NCI-H460 (cell line): ENCODE measurements around the gene AKR1C1. TPM values are rescaled to one million over a fixed set of nuclear protein-coding genes. Genes with fewer than 3 reads are reported as not detected.
"Not testable (repeated sequence)": the region's sequence is repeated elsewhere in the genome, so short reads cannot be mapped to it uniquely, and the experiment has no call there.

ENCODE experiments used
- DNase-seq: peaks from one replicate; pipeline ENCODE4 v3.0.0-alpha.2; 2016; ENCODE audit warnings: low read depth; ENCODE audit errors: extremely low read depth
- small RNA-seq, 2 experiments: library from RNA; depleted of rRNA; stranded (forward); fragments of <200 nt; gene quantifications; one replicate each; pipeline ENCODE3, GENCODE V24; 2014
- total RNA-seq: library from RNA; depleted of rRNA; stranded (reverse); fragments of >200 nt; shearing (Covaris generic); gene quantifications from 2 replicates; pipeline ENCODE4 v1.2.3, GENCODE V29; 2014; rRNA removed

AKR1C1 gene
- total RNA-seq, 1 experiment from 2014 or later: 1,182 TPM

DNA sequence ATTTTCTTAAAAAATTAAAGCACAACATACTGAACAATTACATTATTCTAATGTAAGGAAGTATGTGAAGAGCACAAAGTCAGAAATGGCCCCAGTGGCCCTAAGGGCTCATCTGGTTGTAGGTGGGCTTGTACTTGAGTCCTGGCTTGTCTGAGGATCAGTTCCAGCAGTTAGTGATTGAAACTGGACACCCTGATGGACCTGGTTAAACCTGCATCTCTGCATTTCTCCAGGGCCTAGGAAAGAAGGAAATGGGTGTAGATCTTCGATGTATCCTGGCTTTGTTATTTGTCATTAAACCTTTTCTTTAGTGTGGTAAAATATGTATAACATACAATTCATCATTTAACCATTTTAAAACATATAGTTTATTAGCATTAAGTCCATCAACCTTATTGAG is 50.2 kb downstream of the AKR1C1 start:
- DNase-seq: no peak

GRCh38 chr10:5014200-5014910 is 51.1 kb downstream of the AKR1C1 start:
- DNase-seq: not testable (repeated sequence)

GRCh38 chr10:5014936-5015335 is 51.7 kb downstream of the AKR1C1 start:
- DNase-seq: no peak

GRCh38 chr10:5018134-5018533 is 54.9 kb downstream of the AKR1C1 start:
- DNase-seq: no peak

- DNase-seq: peak; percentile 72
Observed at GRCh38 chr10:5018671-5019277, 55.6 kb downstream of the AKR1C1 start.

DNA sequence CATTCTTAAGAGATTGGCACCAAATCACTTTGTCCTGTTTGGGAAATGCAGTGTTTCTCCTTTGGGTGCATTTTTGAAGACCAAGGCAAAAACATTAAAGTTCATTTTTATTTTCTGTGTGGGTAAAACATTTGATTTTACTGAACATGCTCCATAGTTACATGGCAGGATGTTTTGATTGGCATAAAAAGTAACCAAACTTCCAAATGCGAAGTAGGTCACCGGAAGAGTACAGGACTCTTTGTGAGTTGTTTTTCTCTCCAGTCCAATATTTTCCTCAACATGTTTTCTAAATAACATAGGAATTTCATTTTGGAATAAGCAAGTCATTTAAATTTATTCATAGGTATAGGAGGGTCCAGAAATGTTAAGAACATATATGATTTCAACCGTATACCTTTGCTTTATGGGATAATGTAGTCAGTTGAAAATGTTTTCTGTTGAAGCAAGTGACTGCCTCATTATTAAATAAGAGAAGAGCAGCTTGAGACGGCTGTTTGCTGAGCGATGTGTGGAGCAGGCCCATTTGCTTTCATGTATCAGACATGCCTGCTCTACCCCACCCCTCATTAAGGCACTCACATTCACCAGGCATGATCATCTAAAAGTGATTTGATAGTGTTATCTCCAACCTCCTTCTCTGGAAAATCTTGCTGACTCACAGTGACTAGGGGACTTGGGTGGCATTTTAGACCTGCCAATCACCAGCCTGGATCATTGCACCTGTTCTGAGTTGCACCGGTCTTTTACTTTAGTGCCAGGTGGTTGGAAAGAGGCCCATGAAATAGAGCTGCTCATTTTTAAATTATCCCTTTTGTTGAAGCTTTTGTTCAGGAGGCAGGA is 56.8 kb downstream of the AKR1C1 start:
- DNase-seq: peak; percentile 94

DNA sequence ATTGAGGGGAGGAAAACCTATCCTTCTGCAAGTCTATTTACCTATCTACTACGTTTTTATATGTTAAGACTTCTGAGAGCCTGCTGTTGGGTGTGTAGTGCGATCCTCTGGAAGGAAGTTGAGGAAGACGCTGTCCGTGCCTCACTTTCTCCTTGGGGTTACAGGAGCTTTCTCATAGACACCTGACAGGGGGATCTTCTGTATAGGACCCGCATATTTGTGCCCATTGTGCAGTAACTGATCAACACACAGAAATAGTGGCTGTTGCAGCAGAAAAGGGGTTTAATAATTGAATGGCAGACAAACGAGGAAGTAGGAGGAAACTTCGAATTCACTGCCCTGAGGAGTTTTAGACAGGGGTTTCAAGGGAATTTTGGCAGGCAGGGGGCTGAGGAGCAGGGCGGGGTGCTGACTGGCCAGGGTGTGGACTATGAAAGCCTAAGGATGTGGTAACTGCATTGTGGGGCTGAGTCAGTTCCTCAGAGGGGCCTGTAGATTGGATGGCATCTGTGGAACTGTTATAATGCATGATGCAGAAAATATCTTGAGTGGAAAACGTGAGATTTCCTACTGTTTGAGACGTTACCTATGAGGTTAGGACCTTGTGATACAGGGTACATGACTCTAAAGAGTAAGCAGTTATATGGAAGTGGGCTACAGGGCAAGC is 58.5 kb downstream of the AKR1C1 start:
- DNase-seq: not testable (repeated sequence)

DNA sequence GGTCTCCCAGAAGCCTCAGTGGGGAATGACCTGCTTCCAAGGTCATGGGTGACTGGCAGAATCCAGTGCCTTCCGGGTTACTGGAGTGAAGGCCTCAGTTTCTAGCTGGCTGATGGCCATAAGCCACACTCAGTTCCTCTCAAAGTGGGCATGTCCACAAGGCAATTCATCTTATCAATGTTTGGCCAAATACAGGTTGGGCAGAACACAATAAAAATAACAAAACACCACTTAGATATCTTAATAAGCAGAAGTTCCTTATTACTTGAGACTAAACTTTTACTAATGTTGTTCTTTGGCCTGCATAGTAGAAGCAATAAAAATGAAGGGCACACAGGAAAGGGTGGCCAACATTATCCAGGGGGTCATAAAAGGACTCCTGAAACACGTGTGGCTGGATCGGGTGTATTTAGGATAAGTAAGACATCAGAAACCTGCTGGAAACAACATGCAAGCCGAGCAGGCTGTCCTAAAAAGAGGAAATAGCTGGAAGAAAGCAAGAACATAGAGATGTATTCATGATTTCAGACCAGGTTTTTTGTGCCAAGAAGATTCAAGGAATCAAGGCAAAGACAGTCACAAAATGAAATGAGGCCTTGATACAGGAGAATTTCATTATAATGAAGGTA is 60.1 kb downstream of the AKR1C1 start:
- no peak for DNase-seq

- not testable (repeated sequence) for DNase-seq
Observed at GRCh38 chr10:5025461-5025881, 62.3 kb downstream of the AKR1C1 start.

- no peak for DNase-seq
Observed at GRCh38 chr10:5030989-5031388, 67.8 kb downstream of the AKR1C1 start.

GRCh38 chr10:5031588-5031987 is 68.4 kb downstream of the AKR1C1 start:
- not testable (repeated sequence) for DNase-seq

GRCh38 chr10:5032444-5032843 is 69.2 kb downstream of the AKR1C1 start:
- DNase-seq: not testable (repeated sequence)

Small RNA genes lying within 50 kb of the gene (small RNA-seq; reads per million reads assigned to genes)
- 0 to 0.17 reads per million in 2 experiments for gene RF00096

Other genes with a start within 250 kb of the AKR1C1 start
- gene AKR1E2, start 137.2 kb upstream of the AKR1C1 start, total RNA-seq: 0.32 TPM in 1 of 2 replicates, not detected in the other
- 727 and 823 TPM in 2 replicates for gene AKR1C2, start 40.4 kb downstream of the AKR1C1 start, total RNA-seq
- gene AKR1C3, start 131.0 kb downstream of the AKR1C1 start, total RNA-seq: 818 and 909 TPM in 2 replicates
- gene AKR1C8, start 221.7 kb downstream of the AKR1C1 start, total RNA-seq: 0.10 TPM in 1 of 2 replicates, not detected in the other
- gene AKR1C4, start 233.4 kb downstream of the AKR1C1 start, total RNA-seq: not detected in 2 replicates